HepG2 (cell line): ENCODE results near the gene TMEM44. TPM values are rescaled to one million over a fixed set of nuclear protein-coding genes. Genes with fewer than 3 reads are reported as not detected.

Experiments
- FOXC1 ChIP-seq: sonication (generic); formaldehyde crosslinking; IDR thresholded peaks from 2 replicates; pipeline ENCODE4 v1.8.0; 2022; ENCODE audit warnings: mild to moderate bottlenecking, missing genetic modification reagents, borderline replicate concordance
- HIVEP1 ChIP-seq: sonication (generic); formaldehyde crosslinking; IDR thresholded peaks from 2 replicates; pipeline ENCODE4 v1.4.0; 2020; ENCODE audit warnings: mild to moderate bottlenecking, missing genetic modification reagents
- HOXA3 ChIP-seq: sonication (generic); formaldehyde crosslinking; IDR thresholded peaks from 2 replicates; pipeline ENCODE4 v1.5.0; 2020; ENCODE audit warnings: missing genetic modification reagents
- MAFG ChIP-seq: sonication (generic); formaldehyde crosslinking; IDR thresholded peaks from 2 replicates; pipeline ENCODE4 v1.5.1; 2020; ENCODE audit warnings: mild to moderate bottlenecking, missing genetic modification reagents
- MAX ChIP-seq: IDR thresholded peaks from 2 replicates; pipeline ENCODE4 v1.6.1; 2012; ENCODE audit warnings: inconsistent platforms
- MEF2D ChIP-seq: sonication (generic); formaldehyde crosslinking; IDR thresholded peaks from 2 replicates; pipeline ENCODE4 v1.5.1; 2020; ENCODE audit warnings: mild to moderate bottlenecking, missing genetic modification reagents
- MTERF4 ChIP-seq: sonication (generic); formaldehyde crosslinking; IDR thresholded peaks from 2 replicates; pipeline ENCODE4 v1.8.0; 2023; ENCODE audit warnings: mild to moderate bottlenecking, missing genetic modification reagents
- MTF2 ChIP-seq: sonication (generic); formaldehyde crosslinking; IDR thresholded peaks from 2 replicates; pipeline ENCODE4 v1.5.0; 2020; ENCODE audit warnings: missing genetic modification reagents, borderline replicate concordance
- MYC ChIP-seq: sonication (generic); formaldehyde crosslinking; IDR thresholded peaks from 2 replicates; pipeline ENCODE4 v1.9.0; 2021; ENCODE audit warnings: missing genetic modification reagents, borderline replicate concordance
- THRA ChIP-seq: sonication (generic); formaldehyde crosslinking; IDR thresholded peaks from 2 replicates; pipeline ENCODE4 v1.4.0; 2020; ENCODE audit warnings: missing genetic modification reagents, borderline replicate concordance
- TRIM24 ChIP-seq: sonication (generic); formaldehyde crosslinking; IDR thresholded peaks from 2 replicates; pipeline ENCODE4 v1.8.0; 2022; ENCODE audit warnings: mild to moderate bottlenecking, missing genetic modification reagents
- ZFP91 ChIP-seq: sonication (generic); formaldehyde crosslinking; IDR thresholded peaks from 2 replicates; pipeline ENCODE4 v1.9.0; 2022; ENCODE audit warnings: missing genetic modification reagents, mild to moderate bottlenecking, borderline replicate concordance
- ZFX ChIP-seq: sonication (generic); formaldehyde crosslinking; IDR thresholded peaks from 2 replicates; pipeline ENCODE4 v1.4.0; 2020; ENCODE audit warnings: mild to moderate bottlenecking, low read depth, missing genetic modification reagents, moderate library complexity
- polyA plus RNA-seq, 8 experiments: library from polyadenylated mRNA; depleted of rRNA in 3 of 8; stranded (reverse) in 7 of 8; unstranded in 1 of 8; fragments of >200 nt; fragmentation: Illumina TruSeq in 4 of 8; extraction: Trizol in 4 of 8; gene quantifications; 2 replicates each; pipeline versions ENCODE4 v1.2.1 to v1.2.3, GENCODE V29; 2011 to 2016; ENCODE audit warnings: low read depth in 4 of 8, missing spikeins in 1 of 8, mixed read lengths in 1 of 8; ENCODE audit not compliant: insufficient read depth in 1 of 8
- total RNA-seq, 5 experiments: library from RNA; depleted of rRNA; stranded (reverse); fragments of >200 nt; fragmentation: Illumina TruSeq; extraction: Trizol; gene quantifications; 2 replicates each; pipeline ENCODE4 v1.2.3, GENCODE V29; 2016; ENCODE audit warnings: low read depth in 1 of 5
- TF ChIP-seq, protein P1 (sequence below): sonication (generic); formaldehyde crosslinking; IDR thresholded peaks from 2 replicates; pipeline ENCODE4 v1.4.0; 2020; ENCODE audit warnings: missing genetic modification reagents
- TF ChIP-seq, protein P2 (sequence below): IDR thresholded peaks from 2 replicates; pipeline ENCODE4 v1.4.0; 2020; ENCODE audit warnings: mild to moderate bottlenecking, missing genetic modification reagents

TMEM44 gene
- total and polyA plus RNA-seq, 2 of the 13 experiments (the other 11 are each of a cell fraction or from before 2014, with no cell fraction given): 7.3 to 13.8 TPM

DNA sequence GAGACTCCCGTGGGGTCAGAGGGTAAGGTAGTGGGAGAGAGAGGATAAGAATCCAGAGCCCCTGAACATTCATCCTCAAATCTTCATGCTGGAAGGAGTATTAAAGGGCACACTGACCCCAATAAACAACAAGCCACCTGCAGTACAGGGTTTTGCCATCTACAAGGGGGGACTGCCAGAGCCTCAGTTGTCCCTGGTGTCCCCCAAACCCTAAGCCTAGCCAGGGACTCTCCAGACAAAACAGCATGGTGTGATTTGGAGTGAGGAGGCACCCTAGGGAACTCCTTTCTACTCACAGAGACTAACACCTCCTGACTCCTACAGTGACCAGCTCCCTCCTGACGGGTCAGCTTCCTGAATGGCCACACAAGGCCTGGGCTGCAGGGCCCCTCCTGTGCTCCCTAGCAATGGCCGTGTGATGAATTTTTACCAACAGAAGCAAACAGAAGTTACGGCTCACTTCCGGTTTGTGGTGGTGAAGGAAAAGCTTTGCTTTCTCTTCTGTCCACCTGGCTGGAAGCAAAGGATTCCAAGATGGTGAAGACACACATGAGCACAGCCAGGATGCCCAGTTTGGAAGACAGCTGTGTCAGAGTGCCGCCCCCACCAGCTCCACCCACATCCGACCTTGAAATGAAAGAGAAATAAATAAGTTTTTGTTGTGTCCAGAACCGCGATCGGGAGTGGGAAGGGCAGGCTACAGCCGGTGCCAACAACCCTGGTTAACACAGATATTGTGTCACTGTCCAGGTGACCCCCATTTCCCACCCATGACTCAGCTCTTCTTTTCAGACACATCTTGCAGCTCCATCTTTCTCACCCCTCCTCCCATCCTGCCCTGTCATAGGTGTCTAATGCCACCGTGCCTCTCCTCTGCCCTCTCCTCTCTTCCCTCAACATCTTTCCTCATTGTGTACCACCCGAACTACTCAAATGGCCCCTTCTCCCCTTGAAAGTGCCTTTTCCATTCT is 76.8 kb downstream of the TMEM44 start (continued):
- TF ChIP-seq, protein P1, sequence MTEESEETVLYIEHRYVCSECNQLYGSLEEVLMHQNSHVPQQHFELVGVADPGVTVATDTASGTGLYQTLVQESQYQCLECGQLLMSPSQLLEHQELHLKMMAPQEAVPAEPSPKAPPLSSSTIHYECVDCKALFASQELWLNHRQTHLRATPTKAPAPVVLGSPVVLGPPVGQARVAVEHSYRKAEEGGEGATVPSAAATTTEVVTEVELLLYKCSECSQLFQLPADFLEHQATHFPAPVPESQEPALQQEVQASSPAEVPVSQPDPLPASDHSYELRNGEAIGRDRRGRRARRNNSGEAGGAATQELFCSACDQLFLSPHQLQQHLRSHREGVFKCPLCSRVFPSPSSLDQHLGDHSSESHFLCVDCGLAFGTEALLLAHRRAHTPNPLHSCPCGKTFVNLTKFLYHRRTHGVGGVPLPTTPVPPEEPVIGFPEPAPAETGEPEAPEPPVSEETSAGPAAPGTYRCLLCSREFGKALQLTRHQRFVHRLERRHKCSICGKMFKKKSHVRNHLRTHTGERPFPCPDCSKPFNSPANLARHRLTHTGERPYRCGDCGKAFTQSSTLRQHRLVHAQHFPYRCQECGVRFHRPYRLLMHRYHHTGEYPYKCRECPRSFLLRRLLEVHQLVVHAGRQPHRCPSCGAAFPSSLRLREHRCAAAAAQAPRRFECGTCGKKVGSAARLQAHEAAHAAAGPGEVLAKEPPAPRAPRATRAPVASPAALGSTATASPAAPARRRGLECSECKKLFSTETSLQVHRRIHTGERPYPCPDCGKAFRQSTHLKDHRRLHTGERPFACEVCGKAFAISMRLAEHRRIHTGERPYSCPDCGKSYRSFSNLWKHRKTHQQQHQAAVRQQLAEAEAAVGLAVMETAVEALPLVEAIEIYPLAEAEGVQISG (CRISPR knock-in tag): no peak
- TF ChIP-seq MTERF4 (CRISPR knock-in tag): no peak
- TF ChIP-seq ZFX (CRISPR knock-in tag): peak; percentile 58
- peak; percentile 60; the same call in 1 of the 2 replicates for TF ChIP-seq HIVEP1 (CRISPR knock-in tag)
- TF ChIP-seq FOXC1 (CRISPR knock-in tag): 0 out of 2 replicates have a peak, but pooled peaks have one; percentile 25
- 0 out of 2 replicates have a peak, but pooled peaks have one; percentile 33 for TF ChIP-seq ZFP91
- TF ChIP-seq MYC: no peak
- 0 out of 2 replicates have a peak, but pooled peaks have one; percentile 13 for TF ChIP-seq HOXA3 (CRISPR knock-in tag)
- TF ChIP-seq TRIM24 (CRISPR knock-in tag): no peak
- TF ChIP-seq MAX: peak; percentile 43; the same call in 1 of the 2 replicates
- TF ChIP-seq, protein P2, sequence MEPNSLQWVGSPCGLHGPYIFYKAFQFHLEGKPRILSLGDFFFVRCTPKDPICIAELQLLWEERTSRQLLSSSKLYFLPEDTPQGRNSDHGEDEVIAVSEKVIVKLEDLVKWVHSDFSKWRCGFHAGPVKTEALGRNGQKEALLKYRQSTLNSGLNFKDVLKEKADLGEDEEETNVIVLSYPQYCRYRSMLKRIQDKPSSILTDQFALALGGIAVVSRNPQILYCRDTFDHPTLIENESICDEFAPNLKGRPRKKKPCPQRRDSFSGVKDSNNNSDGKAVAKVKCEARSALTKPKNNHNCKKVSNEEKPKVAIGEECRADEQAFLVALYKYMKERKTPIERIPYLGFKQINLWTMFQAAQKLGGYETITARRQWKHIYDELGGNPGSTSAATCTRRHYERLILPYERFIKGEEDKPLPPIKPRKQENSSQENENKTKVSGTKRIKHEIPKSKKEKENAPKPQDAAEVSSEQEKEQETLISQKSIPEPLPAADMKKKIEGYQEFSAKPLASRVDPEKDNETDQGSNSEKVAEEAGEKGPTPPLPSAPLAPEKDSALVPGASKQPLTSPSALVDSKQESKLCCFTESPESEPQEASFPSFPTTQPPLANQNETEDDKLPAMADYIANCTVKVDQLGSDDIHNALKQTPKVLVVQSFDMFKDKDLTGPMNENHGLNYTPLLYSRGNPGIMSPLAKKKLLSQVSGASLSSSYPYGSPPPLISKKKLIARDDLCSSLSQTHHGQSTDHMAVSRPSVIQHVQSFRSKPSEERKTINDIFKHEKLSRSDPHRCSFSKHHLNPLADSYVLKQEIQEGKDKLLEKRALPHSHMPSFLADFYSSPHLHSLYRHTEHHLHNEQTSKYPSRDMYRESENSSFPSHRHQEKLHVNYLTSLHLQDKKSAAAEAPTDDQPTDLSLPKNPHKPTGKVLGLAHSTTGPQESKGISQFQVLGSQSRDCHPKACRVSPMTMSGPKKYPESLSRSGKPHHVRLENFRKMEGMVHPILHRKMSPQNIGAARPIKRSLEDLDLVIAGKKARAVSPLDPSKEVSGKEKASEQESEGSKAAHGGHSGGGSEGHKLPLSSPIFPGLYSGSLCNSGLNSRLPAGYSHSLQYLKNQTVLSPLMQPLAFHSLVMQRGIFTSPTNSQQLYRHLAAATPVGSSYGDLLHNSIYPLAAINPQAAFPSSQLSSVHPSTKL (CRISPR knock-in tag): 0 out of 2 replicates have a peak, but pooled peaks have one; percentile 32
- TF ChIP-seq MAFG: 0 out of 2 replicates have a peak, but pooled peaks have one; percentile 53
- TF ChIP-seq MEF2D (CRISPR knock-in tag): 0 out of 2 replicates have a peak, but pooled peaks have one; percentile 55
- no peak for TF ChIP-seq THRA (CRISPR knock-in tag)
- 0 out of 2 replicates have a peak, but pooled peaks have one; percentile 62 for TF ChIP-seq MTF2 (CRISPR knock-in tag)
